ENCODE results near the gene PRG3. TPM values are rescaled to one million over a fixed set of nuclear protein-coding genes. Genes with fewer than 3 reads are reported as not detected.

Gene PRG3
- total and polyA plus RNA-seq, 9 donors: not detected

- intact Hi-C loops (cut with DNase I): no loop called here
- no peaks in the 10 kb centered on the region for H3K9me3 ChIP-seq
- H3K36me3 ChIP-seq: no peaks in the 10 kb centered on the region
- no peaks in the 10 kb centered on the region for H3K27me3 ChIP-seq
- H3K4me3 ChIP-seq: no peak overlapping the region
- WGBS, 3 donors: 68 to 77% (median 71%) methylated on average over 5 of the region's 5 CpGs
- TF ChIP-seq CTCF (IDR thresholded peaks at IDR 0.05) (no peak), EP300 (IDR thresholded peaks at IDR 0.05) (no peak), POLR2A (IDR thresholded peaks at IDR 0.05) (no peak)
- DNase-seq: no peak
- H3K4me1 ChIP-seq (ENCODE audit: insufficient read depth): no peaks in the 10 kb centered on the region
- H3K27ac ChIP-seq: no peak overlapping the region
Measured at GRCh38 chr11:57368845-57369232, 12.1 kb downstream of the PRG3 start.

GRCh38 chr11:57368106-57368844 lies 12.7 kb downstream of the PRG3 start:
- no peaks in the 10 kb centered on the region for H3K27me3 ChIP-seq
- no peaks in the 10 kb centered on the region for H3K36me3 ChIP-seq
- H3K27ac ChIP-seq: no peak overlapping the region
- no peak for DNase-seq
- 45 to 65% (median 53%) methylated on average over 18 to 19 of the region's 19 CpGs for WGBS, 3 donors
- H3K4me1 ChIP-seq (ENCODE audit: insufficient read depth): no peaks in the 10 kb centered on the region
- H3K4me3 ChIP-seq: no peak overlapping the region
- intact Hi-C loops (cut with DNase I): no loop called here
- TF ChIP-seq CTCF (IDR thresholded peaks at IDR 0.05): no peak
- H3K9me3 ChIP-seq: no peaks in the 10 kb centered on the region

- WGBS, 3 donors: 59 to 66% (median 65%) methylated on average over 9 of the region's 9 CpGs
- no peaks in the 10 kb centered on the region for H3K36me3 ChIP-seq
Measured at GRCh38 chr11:57364851-57365660, 15.9 kb downstream of the PRG3 start.

More at GRCh38 chr11:57364851-57365660, 15.9 kb downstream of the PRG3 start:
- TF ChIP-seq EP300 (IDR thresholded peaks at IDR 0.05): no peak
- TF ChIP-seq CTCF (IDR thresholded peaks at IDR 0.05): no peak
- Histone ChIP-seq H3K27me3 (no peaks in the 10 kb centered on the region), H3K4me1 (ENCODE audit: insufficient read depth) (no peaks in the 10 kb centered on the region), H3K9me3 (no peaks in the 10 kb centered on the region), H3K4me3 (no peak overlapping the region), H3K27ac (no peak overlapping the region)
- intact Hi-C loops (cut with DNase I): no loop called here
- DNase-seq: no peak
